SK-N-SH (cell line): ENCODE results near the gene MAP3K13. TPM values are rescaled to one million over a fixed set of nuclear protein-coding genes. Genes with fewer than 3 reads are reported as not detected.
A peak's percentile ranks its signal among the peaks of the same experiment; 100 is the strongest.

Experiments
- CTCF ChIA-PET: fragments of 300-600, 350-600 bp; formaldehyde crosslinking; extraction: SDS; loops from one replicate; lab custom pipeline; 2021; lab: Yijun Ruan, JAX
- POLR2A ChIA-PET: fragments of 350-600 bp; sonication (Branson Sonifier 250); formaldehyde crosslinking; extraction: SDS; loops from one replicate; lab custom pipeline; 2020; ENCODE audit warnings: antibody characterized with exemption, inconsistent platforms; lab: Yijun Ruan, JAX
- DNase-seq: peaks from one replicate; pipeline ENCODE4 v3.0.0; 2012
- H2AFZ ChIP-seq: fragments of 200-600 bp; sonication (generic); 2 replicates; pipeline ENCODE4 v1.8.1; 2016; ENCODE audit warnings: antibody characterized with exemption, mild to moderate bottlenecking, low read depth
- H3F3A ChIP-seq: fragments of 200-600 bp; sonication (generic); replicated peaks from 2 replicates; pipeline ENCODE3; 2016; ENCODE audit warnings: antibody characterized with exemption, mild to moderate bottlenecking; ENCODE audit not compliant: insufficient read depth
- H3K27ac ChIP-seq, 2 experiments: fragments of 200-500 bp in 1 of 2; fragments of 200-600 bp in 1 of 2; sonication (Bioruptor generic) in 1 of 2; sonication (generic), shearing (Covaris generic) in 1 of 2; 2 replicates each; pipeline versions ENCODE4 v1.5.1 to v1.6.1; 2014 to 2016; ENCODE audit warnings: low read depth in 2 of 2, inconsistent platforms in 1 of 2, low read length in 1 of 2, mild to moderate bottlenecking in 1 of 2, mixed read lengths in 1 of 2
- H3K27me3 ChIP-seq: fragments of 200-600 bp; sonication (generic), shearing (Covaris generic); 2 replicates; pipeline ENCODE4 v1.6.1; 2016; ENCODE audit warnings: mixed run types; ENCODE audit not compliant: insufficient read depth
- H3K36me3 ChIP-seq, 2 experiments: fragments of 200-500 bp in 1 of 2; fragments of 200-600 bp in 1 of 2; sonication (Bioruptor generic) in 1 of 2; sonication (generic) in 1 of 2; replicated peaks in 1 of 2; 2 replicates each; pipeline versions ENCODE3 to v1.5.1; 2014 to 2016; ENCODE audit warnings: low read length in 1 of 2, mild to moderate bottlenecking in 1 of 2; ENCODE audit not compliant: insufficient read depth in 2 of 2, control insufficient read depth in 1 of 2
- H3K4me1 ChIP-seq, 2 experiments: fragments of 200-500 bp in 1 of 2; fragments of 200-600 bp in 1 of 2; sonication (Bioruptor generic) in 1 of 2; sonication (generic), shearing (Covaris generic) in 1 of 2; 2 replicates each; pipeline versions ENCODE4 v1.5.1 to v1.6.1; 2014 to 2016; ENCODE audit warnings: low read depth in 1 of 2, low read length in 1 of 2, mixed run types in 1 of 2; ENCODE audit not compliant: insufficient read depth in 2 of 2, control insufficient read depth in 1 of 2
- H3K4me2 ChIP-seq: fragments of 200-600 bp; sonication (generic), shearing (Covaris generic); 2 replicates; pipeline ENCODE4 v1.6.1; 2017; ENCODE audit warnings: mixed run types
- H3K4me3 ChIP-seq, 2 experiments: fragments of 200-500 bp in 1 of 2; fragments of 200-600 bp in 1 of 2; sonication (Bioruptor generic) in 1 of 2; sonication (generic), shearing (Covaris generic) in 1 of 2; 2 replicates each; pipeline versions ENCODE4 v1.5.1 to v1.8.1; 2014 to 2016; ENCODE audit warnings: low read depth in 2 of 2, inconsistent platforms in 1 of 2, low read length in 1 of 2, mild to moderate bottlenecking in 1 of 2, mixed read lengths in 1 of 2, moderate library complexity in 1 of 2
- H3K79me2 ChIP-seq: fragments of 200-600 bp; sonication (generic); 2 replicates; pipeline ENCODE4 v1.8.1; 2017; ENCODE audit warnings: mild to moderate bottlenecking; ENCODE audit not compliant: insufficient read depth
- H3K9ac ChIP-seq: fragments of 200-600 bp; sonication (generic); 2 replicates; pipeline ENCODE4 v1.6.1; 2017; ENCODE audit warnings: mixed run types
- H3K9me2 ChIP-seq: fragments of 200-600 bp; sonication (generic); 2 replicates; pipeline ENCODE4 v1.6.1; 2017; ENCODE audit warnings: mixed run types
- H3K9me3 ChIP-seq: fragments of 200-600 bp; sonication (generic); 2 replicates; pipeline ENCODE4 v1.6.1; 2017; ENCODE audit warnings: mixed run types, mild to moderate bottlenecking, moderate library complexity
- H4K20me1 ChIP-seq: fragments of 200-600 bp; sonication (generic); 2 replicates; pipeline ENCODE4 v1.6.1; 2017; ENCODE audit warnings: mild to moderate bottlenecking, mixed run types; ENCODE audit not compliant: insufficient read depth
- CHD2 ChIP-seq: fragments of 150-350 bp; IDR thresholded peaks from 2 replicates; pipeline ENCODE4 v1.6.1; 2018; ENCODE audit warnings: low read length; ENCODE audit not compliant: partially characterized antibody
- CTCF ChIP-seq: fragments of 200-600 bp; sonication (generic); IDR thresholded peaks from 2 replicates; pipeline ENCODE4 v1.6.1; 2017; ENCODE audit warnings: antibody characterized with exemption, mild to moderate bottlenecking, moderate library complexity
- ELF1 ChIP-seq: IDR thresholded peaks from 2 replicates; pipeline ENCODE4 v1.4.0; 2012
- EZH2phosphoT487 ChIP-seq: fragments of 200-600 bp; sonication (generic); IDR thresholded peaks from 2 replicates; pipeline ENCODE4 v1.6.1; 2017; ENCODE audit warnings: low read depth, mixed run types, mild to moderate bottlenecking, antibody characterized with exemption, moderate library complexity, borderline replicate concordance
- FOSL2 ChIP-seq: IDR thresholded peaks from 2 replicates; pipeline ENCODE4 v1.4.0; 2012; ENCODE audit warnings: low read depth, mild to moderate bottlenecking, moderate library complexity, borderline replicate concordance
- FOXJ3 ChIP-seq: sonication (generic); formaldehyde crosslinking; IDR thresholded peaks from 2 replicates; pipeline ENCODE4 v1.5.1; 2020; ENCODE audit warnings: mild to moderate bottlenecking, missing genetic modification reagents
- FOXM1 ChIP-seq: IDR thresholded peaks from 2 replicates; pipeline ENCODE4 v1.4.0; 2012; ENCODE audit warnings: low read depth, mild to moderate bottlenecking
- GATA2 ChIP-seq: sonication (generic); formaldehyde crosslinking; IDR thresholded peaks from 2 replicates; pipeline ENCODE4 v1.5.0; 2020; ENCODE audit warnings: mild to moderate bottlenecking, missing genetic modification reagents
- JUND ChIP-seq: IDR thresholded peaks from 2 replicates; pipeline ENCODE4 v1.4.0; 2012
- MXI1 ChIP-seq: IDR thresholded peaks from 2 replicates; pipeline ENCODE4 v1.6.1; 2012; ENCODE audit warnings: mild to moderate bottlenecking, low read depth, low read length, improper control_type of control experiment
- NRF1 ChIP-seq: IDR thresholded peaks from 2 replicates; pipeline ENCODE4 v1.6.1; 2012; ENCODE audit warnings: low read depth, mild to moderate bottlenecking, low read length
- PBX3 ChIP-seq: IDR thresholded peaks from 2 replicates; pipeline ENCODE4; 2012
- TCF12 ChIP-seq: IDR thresholded peaks from 2 replicates; pipeline ENCODE4 v1.4.0; 2012
- TEAD4 ChIP-seq: IDR thresholded peaks from 2 replicates; pipeline ENCODE4 v1.4.0; 2012; ENCODE audit warnings: mild to moderate bottlenecking, borderline replicate concordance; ENCODE audit not compliant: insufficient read depth
- USF2 ChIP-seq: fragments of 150-350 bp; IDR thresholded peaks from 2 replicates; pipeline ENCODE4 v1.6.1; 2017; ENCODE audit warnings: antibody characterized with exemption, low read length, low read depth, borderline replicate concordance
- WGBS: methylation state at CpG from one replicate; pipeline ENCODE4 v1.1.6; 2017; ENCODE audit warnings: low lambda C conversion rate; 5-methylcytosine and 5-hydroxymethylcytosine counted together
- polyA plus RNA-seq, 3 experiments: library from polyadenylated mRNA; depleted of rRNA; stranded (reverse); fragments of >200 nt; gene quantifications; 2 replicates each; pipeline ENCODE4 v1.2.3, GENCODE V29; 2012
- TF ChIP-seq, protein P1 (sequence below): IDR thresholded peaks from 2 replicates; pipeline ENCODE4 v1.4.0; 2012; ENCODE audit warnings: low read depth

MAP3K13 gene
- polyA plus RNA-seq, 1 of the 3 experiments (the other 2 are of a cell fraction): 9.1 TPM

DNA sequence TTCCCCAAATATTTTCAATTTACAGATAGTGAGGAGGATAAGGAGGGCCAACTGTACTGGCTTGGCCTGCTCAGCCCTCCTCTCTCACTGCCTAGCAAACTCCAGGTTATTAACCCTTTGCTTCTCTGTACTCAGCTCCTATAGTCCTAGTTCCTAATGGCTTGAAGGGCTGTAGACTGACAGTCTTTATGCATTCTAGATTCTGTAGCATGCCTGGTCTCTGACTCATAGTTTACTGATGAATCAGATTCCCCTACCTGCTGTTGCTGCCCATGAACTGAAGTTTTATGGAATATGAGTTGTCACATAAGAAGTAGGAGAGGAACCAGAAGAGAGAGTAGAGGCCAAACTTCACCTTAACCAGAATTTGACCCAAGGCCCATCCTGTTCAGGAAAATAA lies 27.1 kb upstream of the MAP3K13 start:
- H4K20me1 ChIP-seq: no peaks in the 10 kb centered on the region
- H3K36me3 ChIP-seq: no peaks in the 10 kb centered on the region
- POLR2A ChIA-PET: interaction anchor here (0.6 kb wide), 1 partner anchor 324 kb away, joined by 3 read pairs; no protein-coding TSS in a partner anchor
- no peaks in the 10 kb centered on the region for H3K4me1 ChIP-seq
- H3K27me3 ChIP-seq: no peaks in the 10 kb centered on the region
- H2AFZ ChIP-seq: no peak overlapping the region
- H3K27ac ChIP-seq: no peak overlapping the region
- peak; percentile 60 for TF ChIP-seq JUND
- no peak; the same call in 1 of the 2 replicates for TF ChIP-seq PBX3
- peak; percentile 83 for TF ChIP-seq FOSL2
- no peak for TF ChIP-seq ELF1
- TF ChIP-seq TCF12: peak; percentile 37; the same call in 1 of the 2 replicates
- 0 out of 2 replicates have a peak, but pooled peaks have one; percentile 12 for TF ChIP-seq TEAD4
- 0 out of 2 replicates have a peak overlapping the region, but pooled peaks have one; percentile 7 for H3K4me2 ChIP-seq
- no peaks in the 10 kb centered on the region for H3K79me2 ChIP-seq
- H3K9me2 ChIP-seq: no peaks in the 10 kb centered on the region; the same call in 1 of the 2 replicates
- H3K9ac ChIP-seq: no peak overlapping the region
- DNase-seq: no peak
- H3K4me3 ChIP-seq: no peak overlapping the region
- CTCF ChIA-PET: interaction anchor here (0.9 to 1.3 kb wide), 2 partner anchors 18 to 24 kb away, joined by 3 to 6 read pairs; no protein-coding TSS in a partner anchor
- no peaks in the 10 kb centered on the region for H3F3A ChIP-seq
- no peaks in the 10 kb centered on the region for H3K9me3 ChIP-seq

DNA sequence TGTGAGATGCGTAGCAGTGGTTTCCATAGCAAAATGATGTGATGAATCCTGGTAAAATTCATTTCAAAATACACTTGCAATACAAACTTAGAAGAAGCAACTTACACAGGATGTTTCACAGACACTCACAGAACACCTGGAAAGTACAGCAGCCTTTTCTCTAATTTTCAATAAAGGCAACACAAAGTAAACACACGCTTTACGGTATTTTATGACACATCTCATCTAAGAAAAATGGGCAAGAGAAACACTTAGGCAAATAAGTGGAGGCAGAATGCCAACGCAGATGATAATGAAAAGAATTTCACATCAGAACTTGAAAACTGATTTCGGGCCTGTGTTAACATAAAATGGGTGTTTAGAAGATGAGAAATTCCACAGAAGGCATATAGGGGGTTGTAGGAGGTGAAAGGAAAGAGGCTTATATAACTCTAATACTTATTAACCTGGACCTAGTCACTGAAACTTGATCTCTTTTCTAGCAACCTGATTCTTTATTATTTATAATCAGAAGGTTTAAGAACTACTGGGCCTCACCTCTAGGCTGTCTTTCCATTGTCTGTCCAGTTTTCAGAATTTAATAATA lies 25.6 kb upstream of the MAP3K13 start:
- ChIA-PET POLR2A (no interaction called here), CTCF (interaction anchor here (1.8 kb wide), 1 partner anchor 16 kb away, joined by 5 read pairs; no protein-coding TSS in a partner anchor)
- no peak overlapping the region for H3K4me3 ChIP-seq
- no peaks in the 10 kb centered on the region; the same call in 1 of the 2 replicates for H3K9me2 ChIP-seq
- H3F3A ChIP-seq: no peaks in the 10 kb centered on the region
- no peak overlapping the region for H2AFZ ChIP-seq
- no peaks in the 10 kb centered on the region for H3K27me3 ChIP-seq
- H3K27ac ChIP-seq: no peak overlapping the region
- no peak for TF ChIP-seq FOSL2
- no peak for TF ChIP-seq NRF1
- no peak for TF ChIP-seq TEAD4
- no peak for TF ChIP-seq CHD2
- TF ChIP-seq FOXM1: no peak
- TF ChIP-seq TCF12: no peak
- TF ChIP-seq MXI1: no peak
- no peak for TF ChIP-seq GATA2
- TF ChIP-seq, protein P1, sequence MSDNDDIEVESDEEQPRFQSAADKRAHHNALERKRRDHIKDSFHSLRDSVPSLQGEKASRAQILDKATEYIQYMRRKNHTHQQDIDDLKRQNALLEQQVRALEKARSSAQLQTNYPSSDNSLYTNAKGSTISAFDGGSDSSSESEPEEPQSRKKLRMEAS: no peak
- no peak for TF ChIP-seq FOXJ3 (CRISPR knock-in tag)
- no peak for TF ChIP-seq USF2
- TF ChIP-seq EZH2phosphoT487: no peak
- no peak for TF ChIP-seq CTCF
- no peak overlapping the region for H3K4me2 ChIP-seq
- no peaks in the 10 kb centered on the region for H3K9me3 ChIP-seq
- H3K79me2 ChIP-seq: no peaks in the 10 kb centered on the region
- no peaks in the 10 kb centered on the region for H3K36me3 ChIP-seq
- no peak overlapping the region for H3K9ac ChIP-seq
- H3K4me1 ChIP-seq: no peaks in the 10 kb centered on the region
- WGBS: 82% methylated on average over 5 of the region's 5 CpGs
- no peaks in the 10 kb centered on the region for H4K20me1 ChIP-seq
- no peak for DNase-seq
